ENCODE results near the gene SIPA1L3. TPM values are rescaled to one million over a fixed set of nuclear protein-coding genes. Genes with fewer than 3 reads are reported as not detected.
"Not testable (repeated sequence)": the region's sequence is repeated elsewhere in the genome, so short reads cannot be mapped to it uniquely, and the experiment has no call there.

Gene SIPA1L3
- total RNA-seq, 1 donor from 2014 or later, result 17.0 TPM

- DNase-seq (ENCODE audit: low read depth), result no peak
These were observed 7.9 kb downstream of the SIPA1L3 start for GRCh38 chr19:37914908-37915307.

DNA sequence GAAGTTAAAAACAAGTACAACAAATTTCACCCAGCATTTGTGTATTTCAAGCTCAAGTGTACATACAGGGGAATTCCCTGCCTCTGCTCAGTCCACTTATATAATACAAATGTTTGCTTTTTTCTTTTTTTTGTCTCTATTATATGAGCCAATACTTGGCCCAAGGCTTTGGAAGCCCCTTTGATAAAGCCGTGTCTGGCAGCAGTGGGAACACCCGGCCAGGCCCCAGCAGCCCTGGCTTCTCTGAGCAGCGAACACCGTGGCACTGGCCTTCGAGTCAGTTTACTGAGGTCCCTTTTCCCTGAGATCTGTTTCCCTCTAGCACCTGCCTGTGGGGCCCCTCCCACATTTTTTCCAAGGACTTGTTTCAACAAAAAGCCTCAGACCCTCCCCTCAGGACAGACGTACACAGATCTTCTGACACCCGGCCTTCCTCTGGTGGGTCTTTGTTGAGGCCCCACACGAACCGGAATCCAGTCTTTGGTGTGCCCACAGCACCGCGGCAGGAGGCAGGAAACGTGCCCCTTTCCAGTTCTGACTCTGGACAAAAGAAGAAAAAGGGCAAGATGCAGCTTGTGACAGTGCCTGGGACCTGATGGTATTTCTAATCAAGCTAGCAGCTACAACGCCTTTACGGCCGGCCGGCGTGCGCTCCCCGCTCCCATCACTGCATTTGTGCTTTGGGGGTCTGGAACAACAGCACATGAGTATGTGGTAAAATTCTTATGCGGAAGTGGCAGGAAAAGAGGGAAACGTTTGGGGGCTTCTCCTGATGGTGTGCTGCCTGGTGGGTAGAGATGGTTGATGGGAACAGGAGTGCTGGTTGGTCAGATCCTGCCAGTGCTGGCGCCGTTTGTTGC, 13.8 kb downstream of the SIPA1L3 start:
- no peak for DNase-seq (ENCODE audit: low read depth)

GRCh38 chr19:37924573-37924972, 17.6 kb downstream of the SIPA1L3 start:
- DNase-seq (ENCODE audit: low read depth), result not testable (repeated sequence)

DNA sequence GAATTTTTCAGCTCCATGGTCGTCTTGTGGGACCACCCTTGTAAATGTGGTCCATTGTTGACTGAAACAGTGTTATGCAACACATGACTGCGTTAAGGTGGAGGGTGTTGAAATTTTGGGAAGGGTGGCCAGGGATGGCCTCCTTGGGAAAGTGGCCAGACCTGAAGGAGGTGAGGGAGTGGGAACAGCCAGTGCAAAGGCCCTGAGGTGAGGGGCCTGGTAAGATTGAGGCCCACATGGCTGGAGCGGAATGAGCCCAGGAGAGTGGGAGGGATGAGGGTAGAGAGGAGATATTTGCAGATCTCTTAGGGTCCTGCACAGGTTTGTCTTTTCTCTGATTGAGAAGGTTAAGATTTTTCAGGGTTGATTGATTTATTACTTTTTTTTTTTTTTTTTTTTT, 18.2 kb downstream of the SIPA1L3 start:
- no peak for DNase-seq (ENCODE audit: low read depth)

DNA sequence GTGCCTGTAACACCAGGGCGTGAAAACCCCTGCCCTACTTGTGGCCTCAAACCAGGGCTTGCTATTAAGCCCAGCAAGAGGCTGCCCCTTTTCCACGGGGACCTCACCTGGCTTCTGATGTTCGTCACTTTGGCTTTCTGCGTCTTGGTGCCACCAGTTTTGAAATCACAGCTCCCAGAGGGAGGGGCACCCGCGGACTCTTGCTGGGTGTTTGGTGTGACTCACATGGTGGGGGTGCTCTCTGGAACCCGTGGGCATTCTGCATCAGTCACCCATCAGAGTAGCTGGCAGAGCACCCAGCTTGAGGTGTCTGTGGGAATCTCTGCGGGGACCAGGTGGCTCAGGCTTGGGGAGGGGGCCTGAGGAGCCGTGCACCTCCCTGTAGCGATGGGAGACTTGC, 19.2 kb downstream of the SIPA1L3 start:
- DNase-seq (ENCODE audit: low read depth), result no peak

DNA sequence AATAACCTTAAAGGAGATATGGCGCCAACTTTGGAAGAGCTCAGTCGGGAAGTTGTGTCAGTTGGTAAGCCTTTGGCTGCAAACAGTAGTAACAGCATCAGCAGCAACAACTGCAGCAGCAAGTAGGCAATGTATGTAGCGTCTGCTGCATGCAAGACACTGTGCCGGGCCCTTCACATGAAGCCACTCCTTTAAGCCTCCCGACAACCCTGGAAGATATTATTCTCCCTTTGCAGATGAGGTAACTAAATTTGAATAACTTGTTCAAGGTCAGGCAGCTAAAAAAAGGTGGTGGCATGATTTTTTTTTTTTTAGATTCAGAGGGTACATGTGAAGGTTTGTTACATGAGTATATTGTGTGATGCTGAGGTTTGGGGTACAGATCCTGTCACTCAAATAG, 19.7 kb downstream of the SIPA1L3 start:
- DNase-seq (ENCODE audit: low read depth), result no peak

GRCh38 chr19:37928527-37929286, 21.7 kb downstream of the SIPA1L3 start:
- DNase-seq (ENCODE audit: low read depth), result no peak

GRCh38 chr19:37929355-37929923, 22.4 kb downstream of the SIPA1L3 start:
- no peak for DNase-seq (ENCODE audit: low read depth)

DNA sequence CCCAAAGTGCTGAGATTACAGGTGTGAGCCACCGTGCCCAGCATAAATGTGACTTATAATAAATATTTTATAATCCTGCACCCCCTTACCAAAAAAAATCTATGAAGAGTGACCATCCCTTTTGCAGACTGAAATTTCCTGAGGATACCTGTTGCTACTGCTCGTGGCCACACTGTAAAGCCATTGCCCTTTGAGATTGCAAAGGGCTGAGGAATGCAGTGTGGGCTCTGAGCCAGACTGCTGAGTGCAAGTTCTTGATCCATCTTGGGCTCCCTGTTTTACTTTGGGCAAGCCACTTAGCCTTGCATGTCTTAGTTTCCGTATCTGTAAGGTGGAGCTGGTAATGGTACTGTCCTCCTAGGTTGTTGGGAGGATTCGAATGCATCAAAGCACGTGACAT, 23.4 kb downstream of the SIPA1L3 start:
- DNase-seq (ENCODE audit: low read depth), result no peak

- DNase-seq (ENCODE audit: low read depth), result peak; percentile 74
These were observed 25.1 kb downstream of the SIPA1L3 start for GRCh38 chr19:37931881-37932655.

DNA sequence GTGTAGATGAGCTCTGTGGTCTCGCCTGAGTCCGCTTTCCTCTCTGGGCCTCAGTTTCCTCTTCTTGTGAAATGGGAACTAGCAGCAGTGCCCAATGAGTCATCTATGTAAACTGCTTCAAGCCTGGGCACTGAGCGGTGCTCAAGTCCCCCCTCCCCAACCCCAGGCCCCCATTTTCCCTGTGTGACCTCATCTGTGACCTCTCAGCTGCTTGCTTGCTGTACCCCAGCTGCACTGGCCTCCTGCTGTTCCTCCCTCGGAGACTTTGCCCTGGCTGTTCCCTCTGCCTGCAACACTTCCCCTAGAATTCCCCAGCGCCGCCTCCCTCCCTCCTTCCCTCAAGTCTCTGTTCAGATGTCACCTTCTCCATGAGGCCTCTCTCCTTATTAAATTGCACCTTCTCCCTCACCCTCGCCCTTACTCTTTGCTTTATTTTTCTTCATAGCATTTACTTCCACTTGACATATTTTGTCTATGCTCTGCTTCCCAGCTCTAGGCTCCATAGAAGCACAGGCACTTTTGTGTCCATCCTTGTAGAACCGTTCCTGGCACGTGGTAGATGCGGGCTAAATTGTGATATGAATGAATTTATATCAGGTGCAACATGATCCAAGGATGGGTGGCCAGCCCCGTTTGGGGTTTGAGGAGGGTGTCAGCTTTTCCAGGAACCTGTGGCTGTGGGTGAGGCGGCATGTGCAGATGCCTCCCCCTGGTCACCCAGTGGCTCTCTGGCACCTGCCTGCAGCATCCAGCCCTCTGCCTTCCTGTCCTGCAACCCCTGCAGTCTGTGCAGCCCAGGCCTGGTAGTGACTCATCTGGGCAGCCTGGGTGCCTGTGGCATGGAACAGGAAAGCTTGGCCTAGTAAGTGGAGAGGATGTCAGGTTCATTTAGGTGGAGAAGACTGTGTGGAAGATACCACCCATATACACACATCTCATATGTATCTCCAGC, 26.3 kb downstream of the SIPA1L3 start:
- DNase-seq (ENCODE audit: low read depth), result peak; percentile 77

- DNase-seq (ENCODE audit: low read depth), result peak; percentile 34
These were observed 26.9 kb downstream of the SIPA1L3 start for GRCh38 chr19:37933937-37934358.

DNA sequence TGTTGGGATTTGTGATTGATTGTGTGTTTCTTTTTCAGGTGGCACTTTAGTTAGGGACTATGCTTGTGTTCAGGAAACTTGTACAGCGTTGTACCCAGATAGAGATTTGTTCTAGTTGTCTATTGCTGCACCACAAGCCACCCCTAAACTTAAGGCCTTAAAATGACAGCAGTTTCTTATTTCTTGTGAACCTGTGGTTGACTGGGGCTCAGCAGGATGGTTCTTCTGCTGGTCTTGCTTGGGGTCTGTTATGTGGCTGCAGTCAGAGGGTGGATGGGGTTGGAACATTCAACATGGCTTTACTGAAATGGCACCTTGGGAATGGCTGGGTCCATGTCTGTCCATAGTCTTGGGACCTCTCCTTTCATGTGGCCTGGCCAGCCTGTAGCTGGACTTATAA, 28.3 kb downstream of the SIPA1L3 start:
- DNase-seq (ENCODE audit: low read depth), result no peak

GRCh38 chr19:37936166-37936565, 29.2 kb downstream of the SIPA1L3 start:
- no peak for DNase-seq (ENCODE audit: low read depth)

GRCh38 chr19:37936886-37937285, 29.9 kb downstream of the SIPA1L3 start:
- DNase-seq (ENCODE audit: low read depth), result no peak

DNA sequence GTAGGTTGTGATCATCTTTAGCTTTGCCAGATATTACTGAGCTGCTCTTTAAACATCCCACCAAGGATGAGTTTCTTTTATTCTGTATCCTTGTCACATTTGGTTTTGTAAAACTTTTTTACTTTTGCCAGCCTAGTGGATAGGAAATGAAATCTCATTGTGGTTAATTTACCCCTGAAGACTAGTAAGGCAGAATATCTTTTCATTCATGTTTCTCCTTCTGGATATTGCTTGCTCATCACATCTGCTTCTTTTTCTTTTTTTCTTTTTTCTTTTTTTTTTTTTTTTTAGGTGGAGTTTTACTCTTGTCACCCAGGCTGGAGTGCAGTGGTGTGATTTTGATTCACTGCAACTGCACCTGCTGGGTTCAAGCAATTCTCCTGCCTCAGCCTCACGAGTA, 31.3 kb downstream of the SIPA1L3 start:
- DNase-seq (ENCODE audit: low read depth), result no peak

DNA sequence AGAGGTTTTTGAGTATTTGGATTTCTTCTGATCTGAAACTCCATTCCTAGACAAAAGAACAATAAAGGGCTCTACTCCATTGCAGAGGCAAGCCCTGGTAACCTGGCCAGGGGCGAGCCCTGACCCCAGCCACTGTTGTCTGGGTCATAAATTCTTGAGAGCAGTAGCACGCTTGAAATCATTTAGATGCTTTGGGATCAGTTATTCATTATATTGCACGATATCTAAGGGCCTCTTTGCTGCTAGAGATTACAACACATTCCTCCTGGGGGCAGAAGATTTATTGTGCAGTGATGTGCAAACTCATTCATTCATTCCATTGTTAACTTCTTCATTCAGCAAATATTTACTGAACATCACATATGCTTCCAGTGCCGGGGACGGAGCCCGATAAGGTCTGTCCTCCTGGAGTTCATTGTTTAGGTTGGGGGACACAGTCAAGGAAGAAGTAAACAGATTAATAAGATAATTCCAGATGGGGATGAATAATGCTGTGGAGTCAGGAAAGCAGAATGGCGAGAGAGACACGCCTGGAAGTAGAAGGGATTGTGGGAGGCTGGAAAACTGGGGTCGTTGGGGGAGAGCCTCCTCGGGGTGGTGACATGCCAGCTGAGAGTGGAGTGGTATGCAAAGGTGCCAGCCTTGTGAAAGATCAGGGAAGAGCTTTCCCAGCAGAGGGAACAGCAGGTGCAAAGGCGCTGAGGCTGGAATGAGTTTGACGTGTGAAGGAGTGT, 34.9 kb downstream of the SIPA1L3 start:
- DNase-seq (ENCODE audit: low read depth), result no peak

GRCh38 chr19:37942516-37942902, 35.5 kb downstream of the SIPA1L3 start:
- no peak for DNase-seq (ENCODE audit: low read depth)

DNA sequence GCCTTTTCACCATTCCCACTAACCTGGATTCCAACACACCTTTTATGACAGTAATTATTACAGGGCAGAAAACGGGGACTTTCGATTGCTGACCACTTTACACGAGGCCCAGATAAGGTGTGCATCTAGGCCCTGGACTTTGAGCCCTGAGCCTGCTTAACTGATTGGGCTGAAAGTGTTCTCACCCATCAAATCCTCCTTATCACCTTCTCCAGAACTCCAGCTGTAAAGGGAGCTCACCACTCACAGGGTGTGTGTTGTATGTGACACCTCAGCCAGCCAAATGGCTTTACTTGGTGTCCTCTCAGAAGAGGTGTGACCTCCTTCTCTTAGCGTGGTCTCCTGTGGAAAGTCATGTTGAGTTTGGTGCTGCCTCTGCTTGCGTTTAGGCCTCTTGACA, 36.5 kb downstream of the SIPA1L3 start:
- DNase-seq (ENCODE audit: low read depth), result no peak

DNA sequence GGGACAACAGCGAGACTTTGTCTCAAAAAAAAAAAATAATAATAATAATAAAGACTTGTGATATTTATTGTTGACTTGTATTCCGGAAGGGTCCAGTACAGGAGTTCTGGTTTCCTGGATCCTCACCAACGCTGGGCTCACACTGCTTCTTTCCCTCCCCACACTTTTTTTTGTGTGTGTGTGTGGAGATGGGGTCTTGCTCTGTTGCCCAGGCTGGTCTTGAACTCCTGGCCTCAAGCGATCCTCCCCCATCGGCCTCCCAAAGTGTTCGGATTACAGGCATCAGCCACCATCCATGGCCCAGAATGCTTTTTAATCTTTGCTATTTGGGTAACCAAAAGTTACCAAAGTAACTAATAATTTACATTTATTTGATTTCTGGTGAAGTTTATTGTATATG, 39.1 kb downstream of the SIPA1L3 start:
- DNase-seq (ENCODE audit: low read depth), result no peak
